Pancreas (tissue), 10 donors: ENCODE results near the gene CNTNAP4. TPM values are rescaled to one million over a fixed set of nuclear protein-coding genes. Genes with fewer than 3 reads are reported as not detected.
A peak's percentile ranks its signal among the peaks of the same experiment; 100 is the strongest.

ENCODE experiments used
- ATAC-seq, 4 donors: fragments of 200-7000 bp; cut with Tn5 transposase; one replicate each; pipeline versions ENCODE4 v1.8.0 to v1.9.1; 2020; ENCODE audit warnings: mild to moderate bottlenecking in 4 of 4, moderate library complexity in 4 of 4
- DNase-seq, 6 donors: peaks; one replicate each; pipeline ENCODE4 v3.0.0-alpha.2; 2020
- FAIRE-seq: peaks from 2 replicates; lab custom pipeline; 2012; peaks lifted over from hg19 to GRCh38; lab: Jason Lieb, UNC
- H3K27ac ChIP-seq, 4 donors: fragments of 200-600 bp; sonication (generic); 1 replicate in 3 of 4; 2 replicates in 1 of 4; pipeline versions ENCODE4 v1.5.0 to v1.8.0; 2020
- H3K27me3 ChIP-seq, 4 donors: fragments of 200-600 bp; one replicate each; pipeline ENCODE4 v1.8.0; 2021
- H3K36me3 ChIP-seq, 3 donors: fragments of 200-600 bp; sonication (generic) in 1 of 3; one replicate each; pipeline versions ENCODE4 v1.5.0 to v1.8.0; 2020 to 2021
- H3K4me1 ChIP-seq, 3 donors: fragments of 200-600 bp; one replicate each; pipeline ENCODE4 v1.8.0; 2021
- H3K4me3 ChIP-seq, 4 donors: fragments of 200-600 bp; sonication (generic) in 2 of 4; one replicate each; pipeline versions ENCODE4 v1.5.0 to v1.8.0; 2020 to 2021
- H3K9me3 ChIP-seq, 4 donors: fragments of 200-600 bp; one replicate each; pipeline ENCODE4 v1.8.0; 2021
- WGBS, 2 donors: extraction: QIAGEN DNeasy Blood & Tissue Kit; methylation state at CpG; one replicate each; pipeline ENCODE4 v1.1.7; 2013; 5-methylcytosine and 5-hydroxymethylcytosine counted together
- intact Hi-C, 3 donors: fragments of 100-400 bp; cut with DNase I; formaldehyde crosslinking; loops; one replicate each; pipeline versions ENCODE4 v1.11.1 to v1.14.2; 2022
- polyA plus RNA-seq, 2 donors: library from polyadenylated mRNA; stranded (reverse); fragments of 200-250 nt; gene quantifications; one replicate each; pipeline ENCODE4 v1.2.3, GENCODE V29; 2013
- total RNA-seq, 6 donors: library from RNA; stranded (reverse); fragmentation: NEBNext Ultra II Directional in 4 of 6; extraction: Animal tissue kit (Norgen Biotek cat#: 25700) in 4 of 6; gene quantifications; one replicate each; pipeline versions ENCODE4 v1.2.1 to v1.2.4, GENCODE V29; 2021 to 2023
- TF ChIP-seq, protein P1 (sequence below), 4 donors: fragments of 200-600 bp; sonication (generic) in 3 of 4; IDR thresholded peaks; one replicate each; pipeline versions ENCODE4 v1.5.0 to v1.8.0; 2021; ENCODE audit warnings: antibody characterized with exemption in 4 of 4
- donor health status: healthy with polysubstance abuse.
- donor health status: DM: no; HTN: no; CAD: no; lungs with moderate emphysema.
- donor health status: DM: no; HTN: no; CAD: no.
- donor health status: control.
- donor health status: control.
- donor health status: Bipolar disorder and iron deficiency.
- donor health status: DM: yes; HTN: yes; CAD: no.
- donor health status: DM: no; HTN: no; CAD: no.
- donor health status: DM: no; HTN: no; CAD: no.
- donor health status: DM: yes; HTN: yes; CAD: no.

The CNTNAP4 gene
- total and polyA plus RNA-seq, 8 donors: not detected

DNA sequence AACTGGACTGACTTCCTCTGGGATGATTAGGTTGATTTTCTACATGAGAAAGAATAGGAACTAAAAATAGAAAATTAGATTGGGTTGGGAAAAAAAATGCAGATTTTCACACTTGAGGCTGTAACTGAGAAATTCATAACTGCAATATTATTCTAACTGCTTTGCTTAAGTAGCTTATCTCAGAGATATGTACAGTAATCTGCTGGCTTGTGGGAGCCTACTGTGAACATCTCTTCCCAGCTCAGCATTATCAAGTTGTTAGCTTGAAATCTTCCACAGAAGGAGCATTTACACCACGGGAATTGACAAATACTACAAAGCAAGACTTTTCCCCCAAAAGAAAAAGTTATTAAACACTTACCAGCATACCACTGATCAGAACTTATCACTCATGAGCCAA, 58.9 kb downstream of the CNTNAP4 start:
- H3K9me3 ChIP-seq: no peaks in the 10 kb centered on the region
- H3K27me3 ChIP-seq: no peaks in the 10 kb centered on the region
- TF ChIP-seq, protein P1, sequence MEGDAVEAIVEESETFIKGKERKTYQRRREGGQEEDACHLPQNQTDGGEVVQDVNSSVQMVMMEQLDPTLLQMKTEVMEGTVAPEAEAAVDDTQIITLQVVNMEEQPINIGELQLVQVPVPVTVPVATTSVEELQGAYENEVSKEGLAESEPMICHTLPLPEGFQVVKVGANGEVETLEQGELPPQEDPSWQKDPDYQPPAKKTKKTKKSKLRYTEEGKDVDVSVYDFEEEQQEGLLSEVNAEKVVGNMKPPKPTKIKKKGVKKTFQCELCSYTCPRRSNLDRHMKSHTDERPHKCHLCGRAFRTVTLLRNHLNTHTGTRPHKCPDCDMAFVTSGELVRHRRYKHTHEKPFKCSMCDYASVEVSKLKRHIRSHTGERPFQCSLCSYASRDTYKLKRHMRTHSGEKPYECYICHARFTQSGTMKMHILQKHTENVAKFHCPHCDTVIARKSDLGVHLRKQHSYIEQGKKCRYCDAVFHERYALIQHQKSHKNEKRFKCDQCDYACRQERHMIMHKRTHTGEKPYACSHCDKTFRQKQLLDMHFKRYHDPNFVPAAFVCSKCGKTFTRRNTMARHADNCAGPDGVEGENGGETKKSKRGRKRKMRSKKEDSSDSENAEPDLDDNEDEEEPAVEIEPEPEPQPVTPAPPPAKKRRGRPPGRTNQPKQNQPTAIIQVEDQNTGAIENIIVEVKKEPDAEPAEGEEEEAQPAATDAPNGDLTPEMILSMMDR (IDR thresholded peaks at IDR 0.05): no peak
- DNase-seq: no peak
- H3K4me1 ChIP-seq: no peaks in the 10 kb centered on the region
- 68 to 78% methylated on average over 1 of the region's 1 CpG for WGBS, 2 donors
- H3K27ac ChIP-seq: no peak overlapping the region
- H3K4me3 ChIP-seq: no peak overlapping the region
- ATAC-seq: no peak
- intact Hi-C loops: no loop called here
- FAIRE-seq: no peak
- no peaks in the 10 kb centered on the region for H3K36me3 ChIP-seq

DNA sequence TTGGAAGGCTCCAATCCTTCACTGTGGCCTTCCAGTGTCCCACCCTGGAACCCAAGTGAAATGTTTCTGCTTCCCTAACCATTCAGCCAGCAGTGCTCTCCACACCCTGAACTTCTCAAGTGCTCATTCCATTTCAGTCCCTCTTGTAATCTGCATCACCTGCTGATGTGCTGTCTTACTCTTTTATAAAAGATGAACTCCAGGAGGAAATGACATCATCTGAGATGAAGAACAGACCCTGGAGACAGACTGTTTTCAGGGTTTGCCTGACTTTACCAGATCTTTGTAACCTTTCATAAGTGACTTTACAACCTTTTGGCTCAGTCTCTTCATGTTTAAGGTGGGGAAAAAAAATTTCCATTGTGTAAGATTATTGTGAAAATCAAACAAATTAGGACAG, 61.3 kb downstream of the CNTNAP4 start:
- Histone ChIP-seq H3K36me3 (no peaks in the 10 kb centered on the region), H3K9me3 (no peaks in the 10 kb centered on the region), H3K27ac (no peak overlapping the region), H3K4me3 (no peak overlapping the region), H3K4me1 (no peaks in the 10 kb centered on the region), H3K27me3 (no peaks in the 10 kb centered on the region)
- FAIRE-seq (no peak), ATAC-seq (no peak), DNase-seq (no peak)
- TF ChIP-seq, protein P1 (IDR thresholded peaks at IDR 0.05): no peak
- intact Hi-C loops: no loop called here

DNA sequence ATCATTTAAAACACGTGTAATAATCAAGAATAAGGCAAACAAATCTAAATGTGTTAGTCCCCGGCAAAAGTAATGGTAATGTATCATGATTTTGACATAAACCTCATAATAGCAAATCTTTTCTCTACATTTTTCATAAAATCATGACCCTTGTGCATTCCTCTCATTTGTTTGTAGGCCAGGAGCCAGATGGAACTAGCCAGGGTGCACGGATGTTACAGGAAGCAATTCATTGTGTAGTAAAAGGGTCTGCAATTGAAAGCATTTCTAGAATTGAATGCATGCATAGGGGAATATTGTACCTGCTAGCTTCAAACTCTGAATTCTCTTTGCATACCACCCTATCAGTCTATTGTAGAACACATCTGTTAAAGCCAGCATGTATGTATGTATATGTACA, 66.6 kb downstream of the CNTNAP4 start:
- intact Hi-C loops: no loop called here
- Histone ChIP-seq H3K27me3 (no peaks in the 10 kb centered on the region), H3K36me3 (no peaks in the 10 kb centered on the region), H3K27ac (no peak overlapping the region), H3K9me3 (no peaks in the 10 kb centered on the region), H3K4me3 (no peak overlapping the region), H3K4me1 (no peaks in the 10 kb centered on the region)
- 55 to 67% methylated on average over 3 of the region's 3 CpGs for WGBS, 2 donors
- ATAC-seq: no peak
- FAIRE-seq: no peak
- TF ChIP-seq, protein P1 (IDR thresholded peaks at IDR 0.05): no peak
- no peak for DNase-seq

DNA sequence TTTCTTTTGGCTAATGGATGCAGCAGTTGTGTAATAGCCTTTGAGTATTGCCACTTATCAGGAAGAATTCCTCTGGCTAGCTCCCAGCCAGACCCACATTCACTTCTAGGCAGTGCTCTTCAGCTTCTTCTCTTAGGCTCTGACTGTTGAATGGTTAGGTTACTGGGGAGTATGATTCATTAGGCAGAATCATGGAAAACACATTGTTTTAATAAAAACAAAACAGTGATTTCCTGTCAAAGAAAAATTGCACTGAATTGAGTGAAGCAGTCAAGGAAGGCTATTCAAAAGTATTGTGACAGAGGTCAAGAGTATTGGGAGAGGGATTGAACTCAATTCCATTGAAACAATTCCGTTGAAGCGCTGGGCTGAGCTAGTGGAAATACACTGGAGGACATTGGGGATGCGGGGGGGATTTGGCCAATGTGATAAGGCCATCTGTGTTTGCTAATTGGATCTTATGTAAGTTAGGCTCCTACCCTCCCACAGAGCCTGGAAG, 68.0 kb downstream of the CNTNAP4 start:
- TF ChIP-seq, protein P1 (IDR thresholded peaks at IDR 0.05): no peak
- 64 to 89% methylated on average over 3 of the region's 3 CpGs for WGBS, 2 donors
- ATAC-seq (peak in 3 of 4 donors; percentile 13 to 66 (median 63)), DNase-seq (no peak), FAIRE-seq (no peak)
- Histone ChIP-seq H3K27ac (no peak overlapping the region), H3K36me3 (no peaks in the 10 kb centered on the region), H3K4me1 (no peaks in the 10 kb centered on the region), H3K27me3 (no peaks in the 10 kb centered on the region), H3K9me3 (no peaks in the 10 kb centered on the region), H3K4me3 (no peak overlapping the region)
- intact Hi-C loops: no loop called here

DNA sequence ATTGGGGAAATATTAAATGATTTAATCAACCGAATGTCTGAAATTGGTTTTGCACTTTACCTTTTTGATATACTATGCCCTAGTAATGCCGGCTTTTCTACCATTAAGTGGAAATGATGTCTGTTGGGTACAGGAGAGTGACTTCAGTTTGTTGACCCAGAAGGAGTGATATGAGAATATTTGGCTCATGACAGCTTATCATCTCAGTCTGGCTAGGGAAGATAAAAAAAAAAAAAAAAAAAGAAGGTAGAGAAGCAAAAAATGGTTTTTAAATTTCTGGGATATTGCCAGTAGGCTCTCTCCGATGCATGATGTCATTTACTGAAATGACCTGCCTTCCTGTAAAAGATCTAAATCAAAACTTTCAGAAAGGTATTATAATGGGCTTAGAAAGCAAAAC, 69.0 kb downstream of the CNTNAP4 start:
- ATAC-seq: no peak
- no peak overlapping the region for H3K27ac ChIP-seq
- no peaks in the 10 kb centered on the region for H3K9me3 ChIP-seq
- FAIRE-seq: no peak
- H3K4me1 ChIP-seq: no peaks in the 10 kb centered on the region
- intact Hi-C loops: no loop called here
- no peak overlapping the region for H3K4me3 ChIP-seq
- no peaks in the 10 kb centered on the region for H3K27me3 ChIP-seq
- DNase-seq: no peak
- 63 to 81% methylated on average over 3 of the region's 3 CpGs for WGBS, 2 donors
- no peaks in the 10 kb centered on the region for H3K36me3 ChIP-seq
- TF ChIP-seq, protein P1 (IDR thresholded peaks at IDR 0.05): no peak
